22Rv1 (cell line): ENCODE data around the gene DTD2.
A peak's percentile ranks its signal among the peaks of the same experiment; 100 is the strongest.

Source experiments
- H3K27ac ChIP-seq: fragments of 450-650 bp; 2 replicates; pipeline ENCODE4 v1.5.1; 2017
- ZFX ChIP-seq: fragments of 450-650 bp; IDR thresholded peaks from 2 replicates; pipeline ENCODE4 v1.6.1; 2017; ENCODE audit warnings: antibody characterized with exemption, borderline replicate concordance
- TF ChIP-seq, protein P1 (sequence below): fragments of 450-650 bp; IDR thresholded peaks from 2 replicates; pipeline ENCODE4 v1.5.1; 2017; ENCODE audit warnings: mild to moderate bottlenecking

DTD2 gene

DNA sequence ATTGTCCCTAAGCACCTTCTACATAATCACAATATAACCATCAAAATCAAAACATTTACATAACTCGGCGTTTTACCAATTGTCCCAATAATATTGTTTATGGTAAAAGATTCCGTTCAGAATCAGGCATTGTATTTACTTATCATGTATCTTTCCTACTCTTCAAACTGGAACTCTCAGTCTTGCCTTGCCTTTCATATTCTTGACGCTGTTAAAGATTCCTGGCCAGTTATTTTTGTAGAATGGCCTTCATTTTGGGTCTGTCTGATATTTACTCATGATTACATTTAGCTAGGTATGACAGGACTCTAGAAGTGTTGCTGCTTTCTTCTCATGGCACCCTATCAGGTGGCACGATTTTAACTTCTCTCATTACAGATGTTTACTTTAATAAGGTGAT lies 36.1 kb downstream of the DTD2 start:
- peak overlapping the region; percentile 77 for H3K27ac ChIP-seq
- no peak for TF ChIP-seq ZFX
- TF ChIP-seq, protein P1, sequence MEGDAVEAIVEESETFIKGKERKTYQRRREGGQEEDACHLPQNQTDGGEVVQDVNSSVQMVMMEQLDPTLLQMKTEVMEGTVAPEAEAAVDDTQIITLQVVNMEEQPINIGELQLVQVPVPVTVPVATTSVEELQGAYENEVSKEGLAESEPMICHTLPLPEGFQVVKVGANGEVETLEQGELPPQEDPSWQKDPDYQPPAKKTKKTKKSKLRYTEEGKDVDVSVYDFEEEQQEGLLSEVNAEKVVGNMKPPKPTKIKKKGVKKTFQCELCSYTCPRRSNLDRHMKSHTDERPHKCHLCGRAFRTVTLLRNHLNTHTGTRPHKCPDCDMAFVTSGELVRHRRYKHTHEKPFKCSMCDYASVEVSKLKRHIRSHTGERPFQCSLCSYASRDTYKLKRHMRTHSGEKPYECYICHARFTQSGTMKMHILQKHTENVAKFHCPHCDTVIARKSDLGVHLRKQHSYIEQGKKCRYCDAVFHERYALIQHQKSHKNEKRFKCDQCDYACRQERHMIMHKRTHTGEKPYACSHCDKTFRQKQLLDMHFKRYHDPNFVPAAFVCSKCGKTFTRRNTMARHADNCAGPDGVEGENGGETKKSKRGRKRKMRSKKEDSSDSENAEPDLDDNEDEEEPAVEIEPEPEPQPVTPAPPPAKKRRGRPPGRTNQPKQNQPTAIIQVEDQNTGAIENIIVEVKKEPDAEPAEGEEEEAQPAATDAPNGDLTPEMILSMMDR = no peak

DNA sequence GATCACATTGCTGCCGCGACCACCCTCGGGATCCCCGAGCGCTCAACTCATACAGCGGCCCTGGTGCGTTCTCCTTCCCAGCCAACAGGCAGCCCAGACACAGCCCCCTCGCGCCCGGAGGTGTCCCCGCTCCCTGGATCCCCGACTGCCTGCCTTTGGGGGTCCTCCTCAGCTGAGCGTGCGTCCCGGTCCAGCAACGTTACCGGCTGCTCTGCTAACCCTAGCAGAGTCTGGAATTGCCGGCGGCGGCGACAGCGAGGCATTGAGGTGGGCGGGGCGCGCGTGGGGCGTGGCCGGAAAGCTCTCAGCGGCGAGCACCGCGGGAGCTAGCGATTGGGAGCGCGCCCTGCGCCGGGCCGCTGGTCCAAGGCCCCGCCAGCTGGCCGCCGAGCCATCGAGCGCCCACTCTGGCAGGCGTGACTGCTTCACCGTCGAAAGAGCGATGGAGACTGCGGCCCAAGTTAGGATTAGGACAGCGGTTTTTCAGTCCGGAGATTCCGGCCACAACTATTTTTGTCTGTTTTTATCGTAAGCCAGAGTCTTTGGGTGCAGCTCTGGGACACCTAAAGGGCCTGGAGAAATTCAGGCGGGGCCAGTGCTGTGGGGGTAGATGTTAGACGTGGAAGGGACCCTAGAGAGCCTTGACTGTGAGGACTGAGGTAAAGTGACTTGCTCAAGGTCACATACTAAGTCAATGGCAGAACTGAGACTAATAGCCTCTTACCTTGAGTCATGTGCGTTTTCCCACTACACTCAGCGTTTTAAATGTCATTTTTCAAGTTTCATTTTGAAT lies 36.8 kb downstream of the DTD2 start, which contains the start of gene HEATR5A:
TSS of gene HEATR5A (minus strand) at position 232 of the 793 bp plus-strand sequence. CDS start 17,575 bp downstream, outside the sequence.
- no peak for TF ChIP-seq ZFX
- TF ChIP-seq, protein P1 = peak; percentile 44
- peak within 1 kb of the TSS; percentile 77 for H3K27ac ChIP-seq

DNA sequence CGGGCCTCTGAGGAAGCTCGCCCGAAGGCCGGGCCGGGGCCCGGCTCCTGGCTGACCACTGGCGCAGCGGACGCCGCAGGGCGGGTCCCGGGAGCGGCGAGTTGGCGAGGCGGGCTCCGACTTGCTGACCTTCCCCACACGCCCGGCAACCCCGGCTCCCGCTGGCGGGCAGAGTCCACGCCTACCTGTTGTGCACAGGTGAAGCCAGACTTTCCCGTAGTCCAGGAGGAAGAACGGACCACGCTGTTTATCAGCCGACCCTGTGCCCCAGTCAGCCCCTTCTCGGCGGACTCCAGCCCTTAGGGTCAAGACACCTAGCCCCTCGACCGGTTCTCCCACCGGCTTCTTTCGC lies 37.4 kb downstream of the DTD2 start:
- TF ChIP-seq ZFX = no peak

DNA sequence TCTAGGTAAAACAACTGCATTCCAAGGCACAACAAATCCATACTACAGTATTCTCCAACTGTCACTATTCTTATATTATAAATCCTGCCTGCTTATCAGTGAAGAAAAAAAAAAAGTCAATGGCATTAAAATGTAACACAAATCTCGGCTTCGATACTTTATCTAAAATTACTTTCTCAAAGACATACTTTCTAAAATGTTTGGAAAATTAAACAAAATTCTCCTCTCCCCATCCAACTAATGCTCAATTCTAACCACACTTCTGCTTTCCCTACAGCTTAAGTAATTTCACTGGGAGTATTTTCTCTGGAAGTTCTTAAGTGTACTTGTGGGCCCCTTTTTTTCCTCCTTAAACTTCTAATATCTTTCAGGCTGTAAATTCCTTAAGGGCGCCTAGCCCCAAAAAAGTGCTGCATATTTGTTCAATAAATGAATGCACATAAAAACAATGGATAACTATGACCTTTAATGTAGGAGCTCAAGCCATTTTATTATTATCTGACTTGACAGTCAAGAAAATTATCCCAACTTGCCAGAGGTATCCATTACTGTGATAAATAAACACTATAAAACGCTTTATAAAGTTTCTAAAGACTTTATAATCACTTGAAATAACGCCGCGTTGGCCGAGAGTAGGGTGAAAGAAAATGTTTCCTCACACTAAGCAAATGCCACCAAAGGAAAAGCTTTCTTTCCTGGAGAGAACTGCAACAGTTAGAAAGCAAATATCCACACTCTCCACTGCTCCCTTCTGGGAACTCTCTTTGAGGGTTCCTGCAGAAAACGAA lies 37.9 kb downstream of the DTD2 start:
- TF ChIP-seq ZFX = no peak
- TF ChIP-seq, protein P1 = no peak
- H3K27ac ChIP-seq = peak overlapping the region; percentile 77

More for the DNA sequence above, 37.4 kb downstream of the DTD2 start:
- peak overlapping the region; percentile 77 for H3K27ac ChIP-seq

DNA sequence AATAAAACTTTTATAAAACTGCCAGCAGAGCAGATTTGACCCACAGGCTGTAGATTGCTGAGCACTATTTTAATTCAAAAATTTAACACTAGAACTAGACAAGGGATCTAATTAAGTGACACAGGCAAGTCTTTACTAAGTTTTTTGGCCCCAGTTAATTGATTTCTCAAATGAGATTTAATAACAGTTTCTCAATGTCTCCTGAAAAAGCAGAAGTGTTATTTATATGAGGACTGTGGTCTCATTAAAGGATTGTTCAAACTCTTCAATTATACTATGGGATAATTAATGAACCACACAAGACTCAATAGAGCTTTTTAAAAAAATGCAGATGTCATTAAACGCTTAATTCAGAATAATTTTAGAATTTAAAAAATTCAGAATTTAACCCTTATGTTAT lies 38.9 kb downstream of the DTD2 start:
- TF ChIP-seq, protein P1 = no peak
- TF ChIP-seq ZFX = no peak
- no peak overlapping the region for H3K27ac ChIP-seq

DNA sequence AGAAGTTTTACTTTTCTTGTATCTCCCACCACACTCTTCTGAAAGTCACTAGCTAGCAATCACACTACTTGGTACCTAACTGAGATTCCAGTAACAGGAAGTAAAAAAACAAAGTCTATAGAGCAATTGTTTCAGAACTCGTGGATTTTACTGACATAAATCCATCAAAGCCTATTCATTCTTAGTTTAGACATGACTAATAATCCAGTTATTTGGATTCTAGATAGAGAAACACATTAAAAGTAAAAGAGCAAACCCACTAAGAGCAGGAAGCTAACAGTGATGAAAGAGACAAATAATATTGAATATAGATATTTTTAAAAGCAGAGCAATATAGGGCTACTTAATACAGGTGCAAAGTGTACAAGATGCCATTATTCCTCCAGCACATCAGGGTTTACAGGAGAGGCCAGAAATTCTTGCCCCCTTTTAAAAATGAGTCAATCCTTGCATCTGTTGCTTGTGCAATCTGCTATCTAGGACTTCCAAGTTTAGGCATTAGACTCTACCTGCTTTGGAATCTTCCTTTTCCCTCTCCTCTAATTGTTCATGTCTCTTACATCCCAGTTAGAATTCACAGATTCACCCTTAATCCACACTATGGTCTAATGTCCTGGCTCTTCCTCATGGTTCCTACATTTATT lies 43.0 kb downstream of the DTD2 start:
- H3K27ac ChIP-seq = no peak overlapping the region
- TF ChIP-seq, protein P1 = no peak

DNA sequence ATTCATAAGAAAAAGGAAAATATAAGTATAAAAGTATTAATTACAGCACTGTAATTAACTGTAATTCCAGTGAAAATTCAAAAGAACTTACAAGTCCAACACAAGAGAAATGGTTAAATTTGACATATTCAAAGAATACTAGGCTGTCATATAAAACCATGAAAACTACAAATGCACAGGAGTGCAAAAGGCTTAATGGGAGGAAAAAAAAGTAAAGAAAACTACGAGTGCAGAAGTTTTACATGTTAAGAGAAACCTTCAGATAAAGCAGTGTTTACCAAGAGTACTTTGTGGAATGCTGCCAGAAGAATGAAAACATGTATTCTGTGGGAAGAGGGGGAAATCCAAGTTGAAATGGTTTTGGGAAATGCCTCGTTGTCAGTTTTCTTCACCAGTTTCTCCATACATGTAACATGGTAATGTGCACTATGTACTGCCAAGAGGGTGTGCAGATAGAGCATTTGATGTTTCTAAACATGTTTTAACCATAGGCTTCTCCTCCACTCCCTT lies 46.0 kb downstream of the DTD2 start:
- no peak overlapping the region for H3K27ac ChIP-seq
- TF ChIP-seq ZFX = no peak
- TF ChIP-seq, protein P1 = no peak
